ENCODE results near the gene NECAP2.

GRCh38 chr1:16461681-16462080 lies 21.2 kb downstream of the NECAP2 start:
- no peak for TF ChIP-seq CTCF (IDR thresholded peaks at IDR 0.05)
- TF ChIP-seq POLR2A (IDR thresholded peaks at IDR 0.05), result no peak

Data from thyroid gland (tissue), 4 donors.